ENCODE results near the gene TMEM260.
A peak's percentile ranks its signal among the peaks of the same experiment; 100 is the strongest.

Gene TMEM260

GRCh38 chr14:56579345-56580220 is at the start of gene TMEM260:
TSS of gene TMEM260 (plus strand) at chr14:56579798. CDS start at chr14:56579915, 117 bp downstream.
- DNase-seq = peak; percentile 80 to 88 (median 86)

- DNase-seq = no peak
Observed at GRCh38 chr14:56532546-56532945, 47.1 kb upstream of the TMEM260 start.

GRCh38 chr14:56534656-56535055 is 44.9 kb upstream of the TMEM260 start:
- DNase-seq = no peak

- DNase-seq = no peak
Observed at GRCh38 chr14:56539862-56540261, 39.7 kb upstream of the TMEM260 start.

GRCh38 chr14:56543436-56543835 is 36.2 kb upstream of the TMEM260 start:
- no peak for DNase-seq

- DNase-seq = no peak
Observed at GRCh38 chr14:56549721-56550120, 29.9 kb upstream of the TMEM260 start.

GRCh38 chr14:56552615-56553014 is 27.0 kb upstream of the TMEM260 start:
- DNase-seq = no peak

GRCh38 chr14:56554301-56554700 is 25.3 kb upstream of the TMEM260 start:
- DNase-seq = no peak

GRCh38 chr14:56555921-56556570 is 23.6 kb upstream of the TMEM260 start:
- DNase-seq = no peak

- DNase-seq = no peak
Observed at GRCh38 chr14:56559182-56559581, 20.4 kb upstream of the TMEM260 start.

GRCh38 chr14:56561606-56562005 is 18.0 kb upstream of the TMEM260 start:
- DNase-seq = no peak

- DNase-seq = no peak
Observed at GRCh38 chr14:56562883-56563282, 16.7 kb upstream of the TMEM260 start.

- no peak for DNase-seq
Observed at GRCh38 chr14:56569174-56569573, 10.4 kb upstream of the TMEM260 start.

- DNase-seq = no peak
Observed at GRCh38 chr14:56570295-56570694, 9.3 kb upstream of the TMEM260 start.

- no peak for DNase-seq
Observed at GRCh38 chr14:56580221-56580711, 668 bp downstream of the TMEM260 start.

GRCh38 chr14:56581041-56581727 is 1.6 kb downstream of the TMEM260 start:
- DNase-seq = no peak

GRCh38 chr14:56585461-56586084 is 6.0 kb downstream of the TMEM260 start:
- DNase-seq = no peak

- DNase-seq = no peak
Observed at GRCh38 chr14:56587701-56588100, 8.1 kb downstream of the TMEM260 start.

GRCh38 chr14:56590535-56590960 is 10.9 kb downstream of the TMEM260 start:
- DNase-seq = no peak

- no peak for DNase-seq
Observed at GRCh38 chr14:56592746-56593544, 13.3 kb downstream of the TMEM260 start.

- DNase-seq = no peak
Observed at GRCh38 chr14:56594428-56594827, 14.8 kb downstream of the TMEM260 start.

- no peak for DNase-seq
Observed at GRCh38 chr14:56598519-56598918, 18.9 kb downstream of the TMEM260 start.
